GM23248 (cell line): ENCODE results near the gene SMS. TPM values are rescaled to one million over a fixed set of nuclear protein-coding genes. Genes with fewer than 3 reads are reported as not detected.

Source experiments
- DNase-seq: peaks from one replicate; pipeline ENCODE4 v3.0.0-alpha.2; 2015
- H2AFZ ChIP-seq: fragments of 200-600 bp; sonication (generic); 2 replicates; pipeline ENCODE4 v1.6.1; 2016; ENCODE audit warnings: antibody characterized with exemption
- H3F3A ChIP-seq: fragments of 200-600 bp; sonication (generic); 2 replicates; pipeline ENCODE4 v1.6.1; 2016; ENCODE audit warnings: mild to moderate bottlenecking, antibody characterized with exemption, mixed run types; ENCODE audit not compliant: insufficient read depth
- H3K27ac ChIP-seq: fragments of 200-600 bp; sonication (generic); 2 replicates; pipeline ENCODE4 v1.5.1; 2016; ENCODE audit warnings: mild to moderate bottlenecking
- H3K27me3 ChIP-seq: fragments of 200-600 bp; sonication (generic); replicated peaks from 2 replicates; pipeline ENCODE4 v1.6.1; 2016; ENCODE audit warnings: mild to moderate bottlenecking; ENCODE audit not compliant: insufficient read depth
- H3K36me3 ChIP-seq: fragments of 200-600 bp; sonication (generic); 2 replicates; pipeline ENCODE4 v1.6.1; 2016; ENCODE audit warnings: low read depth, mild to moderate bottlenecking
- H3K4me1 ChIP-seq: fragments of 200-600 bp; sonication (generic); 2 replicates; pipeline ENCODE4 v1.6.1; 2016; ENCODE audit warnings: mild to moderate bottlenecking; ENCODE audit not compliant: insufficient read depth
- H3K4me2 ChIP-seq: fragments of 200-600 bp; sonication (generic); one replicate; pipeline ENCODE4 v1.6.1; 2016; ENCODE audit warnings: mild to moderate bottlenecking; ENCODE audit not compliant: unreplicated experiment
- H3K4me3 ChIP-seq: fragments of 200-600 bp; sonication (generic); 2 replicates; pipeline ENCODE4 v1.5.1; 2016; ENCODE audit warnings: mild to moderate bottlenecking
- H3K79me2 ChIP-seq: fragments of 200-600 bp; sonication (generic); 2 replicates; pipeline ENCODE4 v1.6.1; 2016; ENCODE audit warnings: mild to moderate bottlenecking; ENCODE audit not compliant: insufficient read depth
- H3K9ac ChIP-seq: fragments of 200-600 bp; sonication (generic); 2 replicates; pipeline ENCODE4 v1.6.1; 2016; ENCODE audit warnings: mild to moderate bottlenecking
- H3K9me2 ChIP-seq: fragments of 200-600 bp; sonication (generic); 2 replicates; pipeline ENCODE4 v1.6.1; 2016; ENCODE audit warnings: mixed run types, mild to moderate bottlenecking, moderate library complexity; ENCODE audit not compliant: insufficient read depth
- H3K9me3 ChIP-seq: fragments of 200-600 bp; sonication (generic); one replicate; pipeline ENCODE4 v1.6.1; 2017; ENCODE audit warnings: low read depth
- H4K20me1 ChIP-seq: fragments of 200-600 bp; sonication (generic); 2 replicates; pipeline ENCODE4 v1.6.0; 2016; ENCODE audit not compliant: insufficient read depth
- EZH2 ChIP-seq: fragments of 200-600 bp; sonication (generic); IDR thresholded peaks from 2 replicates; pipeline ENCODE4 v1.6.1; 2018; ENCODE audit warnings: antibody characterized with exemption, mild to moderate bottlenecking; ENCODE audit not compliant: insufficient read depth, poor library complexity, severe bottlenecking
- EZH2phosphoT487 ChIP-seq: fragments of 200-600 bp; sonication (generic); IDR thresholded peaks from 2 replicates; pipeline ENCODE4 v1.6.1; 2018; ENCODE audit warnings: antibody characterized with exemption, moderate library complexity, mild to moderate bottlenecking, low read depth; ENCODE audit not compliant: insufficient read depth
- WGBS, 2 experiments: methylation state at CpG; one replicate each; pipeline ENCODE4 v1.1.6; 2015 to 2017; ENCODE audit warnings: low lambda C conversion rate in 2 of 2, low coverage in 1 of 2; ENCODE audit errors: missing lambda C conversion rate in 2 of 2; 5-methylcytosine and 5-hydroxymethylcytosine counted together
- in situ Hi-C: fragments of 300-500 bp; cut with MboI; formaldehyde crosslinking; loops from 2 replicates; pipeline ENCODE4 v1.15.0; 2020
- polyA plus RNA-seq: library from polyadenylated mRNA; unstranded; fragments of >200 nt; fragmentation: Nextera tagmentation; extraction: Ambion mirVana; gene quantifications from 2 replicates; pipeline ENCODE4 v1.2.1, GENCODE V29; 2016
- total RNA-seq: library from RNA; depleted of rRNA; stranded (reverse); fragments of >200 nt; shearing (Covaris generic); gene quantifications from 2 replicates; pipeline ENCODE4 v1.2.3, GENCODE V29; 2014

Gene SMS
- total and polyA plus RNA-seq, 2 experiments from 2014 or later = 156 to 162 TPM

DNA sequence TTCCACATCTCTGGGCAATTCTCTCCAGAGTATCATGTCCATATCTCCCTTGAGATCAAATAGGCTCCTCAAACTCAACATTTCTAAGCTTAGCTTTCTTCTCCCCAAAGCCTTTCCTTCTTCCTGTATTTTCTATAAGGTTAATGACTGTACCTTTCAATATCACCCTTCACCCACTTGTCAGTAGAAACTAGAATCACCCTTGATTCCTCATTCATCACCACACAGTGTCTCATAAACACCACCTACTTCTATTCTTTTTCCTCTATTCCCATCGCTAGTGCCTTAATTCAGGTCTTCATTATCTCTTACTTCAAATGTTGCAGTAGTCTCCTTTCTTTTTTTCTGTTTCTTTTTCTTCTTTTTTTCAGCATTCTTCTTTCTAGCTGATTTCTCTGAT is 28.3 kb upstream of the SMS start:
- TF ChIP-seq EZH2 = no peak
- TF ChIP-seq EZH2phosphoT487 = no peak
- Histone ChIP-seq H2AFZ (no peak overlapping the region), H3F3A (no peaks in the 10 kb centered on the region), H3K9me3 (no peaks in the 10 kb centered on the region), H3K4me3 (no peak overlapping the region), H3K9me2 (no peaks in the 10 kb centered on the region), H3K4me2 (no peak overlapping the region), H3K27ac (no peak overlapping the region), H3K27me3 (no peaks in the 10 kb centered on the region), H3K9ac (no peak overlapping the region), H4K20me1 (no peaks in the 10 kb centered on the region), H3K36me3 (no peaks in the 10 kb centered on the region), H3K4me1 (no peaks in the 10 kb centered on the region), H3K79me2 (no peaks in the 10 kb centered on the region)
- in situ Hi-C loops = no loop called here
- no peak for DNase-seq
- 94 to 100% methylated on average over 1 of the region's 1 CpG for WGBS, 2 experiments

- H3K36me3 ChIP-seq = no peaks in the 10 kb centered on the region
- no peak overlapping the region for H3K27ac ChIP-seq
- H3K4me2 ChIP-seq = no peak overlapping the region
- no peak overlapping the region for H3K4me3 ChIP-seq
- 98 to 100% methylated on average over 3 to 4 of the region's 4 CpGs for WGBS, 2 experiments
- H3K4me1 ChIP-seq = no peaks in the 10 kb centered on the region
- no peaks in the 10 kb centered on the region for H3K79me2 ChIP-seq
- no peak for DNase-seq
- no peak for TF ChIP-seq EZH2phosphoT487
- no peak for TF ChIP-seq EZH2
- H2AFZ ChIP-seq = no peak overlapping the region
- no peaks in the 10 kb centered on the region for H3F3A ChIP-seq
- H4K20me1 ChIP-seq = no peaks in the 10 kb centered on the region
- no peaks in the 10 kb centered on the region for H3K9me2 ChIP-seq
- no peaks in the 10 kb centered on the region for H3K27me3 ChIP-seq
- no peak overlapping the region for H3K9ac ChIP-seq
- no peaks in the 10 kb centered on the region for H3K9me3 ChIP-seq
- in situ Hi-C loops = no loop called here
These were observed 27.5 kb upstream of the SMS start for GRCh38 chrX:21912989-21913388.

GRCh38 chrX:21926116-21926515 is 14.4 kb upstream of the SMS start:
- in situ Hi-C loops = no loop called here
- WGBS, 2 experiments = 1 to 9% methylated on average over 3 of the region's 3 CpGs

GRCh38 chrX:21926527-21927278 is 13.8 kb upstream of the SMS start:
- Histone ChIP-seq H3K9me2 (no peaks in the 10 kb centered on the region), H3K4me1 (peaks cover 18% of the 10 kb centered on the region), H3K9me3 (no peaks in the 10 kb centered on the region), H3K27ac (peak overlapping the region; percentile 96), H4K20me1 (no peaks in the 10 kb centered on the region), H2AFZ (peak overlapping the region; percentile 68), H3K4me2 (peak overlapping the region; percentile 90), H3K36me3 (no peaks in the 10 kb centered on the region), H3K79me2 (no peaks in the 10 kb centered on the region), H3F3A (peaks cover 27% of the 10 kb centered on the region), H3K27me3 (no peaks in the 10 kb centered on the region), H3K9ac (peak overlapping the region; percentile 81), H3K4me3 (peak overlapping the region; percentile 68)
- in situ Hi-C loops = no loop called here
- DNase-seq = peak; percentile 93
- 0 to 3% methylated on average over 6 of the region's 6 CpGs for whole genome bisulfite sequencing, 2 experiments
- no peak for TF ChIP-seq EZH2
- no peak for TF ChIP-seq EZH2phosphoT487

More at GRCh38 chrX:21926116-21926515, 14.4 kb upstream of the SMS start:
- no peak for TF ChIP-seq EZH2phosphoT487
- TF ChIP-seq EZH2 = no peak
- H3K4me1 ChIP-seq = peaks cover 13% of the 10 kb centered on the region
- peak overlapping the region; percentile 96 for H3K27ac ChIP-seq
- peak; percentile 45 for DNase-seq
- H4K20me1 ChIP-seq = no peaks in the 10 kb centered on the region
- H3K4me3 ChIP-seq = peak overlapping the region; percentile 68
- H3K79me2 ChIP-seq = no peaks in the 10 kb centered on the region
- H3F3A ChIP-seq = peaks cover 21% of the 10 kb centered on the region
- H3K9ac ChIP-seq = peak overlapping the region; percentile 81
- no peaks in the 10 kb centered on the region for H3K36me3 ChIP-seq
- H3K27me3 ChIP-seq = no peaks in the 10 kb centered on the region
- no peaks in the 10 kb centered on the region for H3K9me3 ChIP-seq
- peak overlapping the region; percentile 90 for H3K4me2 ChIP-seq
- no peaks in the 10 kb centered on the region for H3K9me2 ChIP-seq
- peak overlapping the region; percentile 68 for H2AFZ ChIP-seq
